Measurements from ENCODE around the gene GOLGA1. TPM values are rescaled to one million over a fixed set of nuclear protein-coding genes. Genes with fewer than 3 reads are reported as not detected.

Gene GOLGA1
- total and polyA plus RNA-seq, 9 of the 15 experiments (the other 6 are each of a cell fraction or from before 2014, with no cell fraction given): 2.9 to 15.9 (median 8.5) TPM

- TF ChIP-seq BCOR (IDR thresholded peaks at IDR 0.05) (no peak), ARHGAP35 (IDR thresholded peaks at IDR 0.05; ENCODE audit: partially characterized antibody) (no peak), SIN3B (IDR thresholded peaks at IDR 0.05; ENCODE audit: low read depth) (no peak), ATF7 (IDR thresholded peaks at IDR 0.05) (peak; percentile 57), KDM1A (IDR thresholded peaks at IDR 0.05) (peak; percentile 52 to 69; a peak in 3 of 4 replicates), PRMT5 (CRISPR knock-in tag; IDR thresholded peaks at IDR 0.05) (no peak), JUNB (CRISPR knock-in tag; conservative IDR thresholded peaks at IDR 0.05) (no peak), MAZ (CRISPR knock-in tag; conservative IDR thresholded peaks at IDR 0.05 in 1 of 2, IDR thresholded peaks at IDR 0.05 in 1 of 2) (peak in 1 of 2 experiments; percentile 51; a peak in 2 of 4 replicates), ZBTB34 (CRISPR knock-in tag; IDR thresholded peaks at IDR 0.05) (no peak), NFE2 (IDR thresholded peaks at IDR 0.05; ENCODE audit: low read depth) (0 out of 2 replicates have a peak, but pooled peaks have one; percentile 2), ELF4 (CRISPR knock-in tag; IDR thresholded peaks at IDR 0.05) (no peak), IFI16 (CRISPR knock-in tag; IDR thresholded peaks at IDR 0.05) (no peak), ZKSCAN1 (IDR thresholded peaks at IDR 0.05; ENCODE audit: low read depth, low read length) (no peak), DDX20 (tag; IDR thresholded peaks at IDR 0.05; ENCODE audit: low read depth) (no peak), POLR3G (IDR thresholded peaks at IDR 0.05; ENCODE audit: extremely low read depth, insufficient read length, insufficient replicate concordance) (no peak), NFXL1 (CRISPR knock-in tag; IDR thresholded peaks at IDR 0.05) (no peak), FOXJ3 (CRISPR knock-in tag; IDR thresholded peaks at IDR 0.05) (no peak), ZNF197 (CRISPR knock-in tag; IDR thresholded peaks at IDR 0.05; ENCODE audit: low read depth) (no peak), NR2C2 (CRISPR knock-in tag; IDR thresholded peaks at IDR 0.05) (no peak), NR2C2 (tag; IDR thresholded peaks at IDR 0.05) (no peak; the same call in 1 of the 2 replicates), ZNF384 (IDR thresholded peaks at IDR 0.05; ENCODE audit: low read depth, low read length) (no peak; the same call in 1 of the 2 replicates), RAD51 (IDR thresholded peaks at IDR 0.05; ENCODE audit: borderline replicate concordance, low read depth) (peak; percentile 16; the same call in 1 of the 2 replicates)
- TF ChIP-seq, protein P1, sequence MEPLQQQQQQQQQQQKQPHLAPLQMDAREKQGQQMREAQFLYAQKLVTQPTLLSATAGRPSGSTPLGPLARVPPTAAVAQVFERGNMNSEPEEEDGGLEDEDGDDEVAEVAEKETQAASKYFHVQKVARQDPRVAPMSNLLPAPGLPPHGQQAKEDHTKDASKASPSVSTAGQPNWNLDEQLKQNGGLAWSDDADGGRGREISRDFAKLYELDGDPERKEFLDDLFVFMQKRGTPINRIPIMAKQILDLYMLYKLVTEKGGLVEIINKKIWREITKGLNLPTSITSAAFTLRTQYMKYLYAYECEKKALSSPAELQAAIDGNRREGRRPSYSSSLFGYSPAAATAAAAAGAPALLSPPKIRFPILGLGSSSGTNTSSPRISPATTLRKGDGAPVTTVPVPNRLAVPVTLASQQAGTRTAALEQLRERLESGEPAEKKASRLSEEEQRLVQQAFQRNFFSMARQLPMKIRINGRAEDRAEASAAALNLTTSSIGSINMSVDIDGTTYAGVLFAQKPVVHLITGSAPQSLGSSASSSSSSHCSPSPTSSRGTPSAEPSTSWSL (CRISPR knock-in tag; IDR thresholded peaks at IDR 0.05; ENCODE audit: borderline replicate concordance): no peak
- TF ChIP-seq, protein P2, sequence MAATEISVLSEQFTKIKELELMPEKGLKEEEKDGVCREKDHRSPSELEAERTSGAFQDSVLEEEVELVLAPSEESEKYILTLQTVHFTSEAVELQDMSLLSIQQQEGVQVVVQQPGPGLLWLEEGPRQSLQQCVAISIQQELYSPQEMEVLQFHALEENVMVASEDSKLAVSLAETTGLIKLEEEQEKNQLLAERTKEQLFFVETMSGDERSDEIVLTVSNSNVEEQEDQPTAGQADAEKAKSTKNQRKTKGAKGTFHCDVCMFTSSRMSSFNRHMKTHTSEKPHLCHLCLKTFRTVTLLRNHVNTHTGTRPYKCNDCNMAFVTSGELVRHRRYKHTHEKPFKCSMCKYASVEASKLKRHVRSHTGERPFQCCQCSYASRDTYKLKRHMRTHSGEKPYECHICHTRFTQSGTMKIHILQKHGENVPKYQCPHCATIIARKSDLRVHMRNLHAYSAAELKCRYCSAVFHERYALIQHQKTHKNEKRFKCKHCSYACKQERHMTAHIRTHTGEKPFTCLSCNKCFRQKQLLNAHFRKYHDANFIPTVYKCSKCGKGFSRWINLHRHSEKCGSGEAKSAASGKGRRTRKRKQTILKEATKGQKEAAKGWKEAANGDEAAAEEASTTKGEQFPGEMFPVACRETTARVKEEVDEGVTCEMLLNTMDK (IDR thresholded peaks at IDR 0.05; ENCODE audit: borderline replicate concordance, insufficient read depth, low read depth, low read length, poor library complexity, severe bottlenecking): no peak
- TF ChIP-seq, protein P3, sequence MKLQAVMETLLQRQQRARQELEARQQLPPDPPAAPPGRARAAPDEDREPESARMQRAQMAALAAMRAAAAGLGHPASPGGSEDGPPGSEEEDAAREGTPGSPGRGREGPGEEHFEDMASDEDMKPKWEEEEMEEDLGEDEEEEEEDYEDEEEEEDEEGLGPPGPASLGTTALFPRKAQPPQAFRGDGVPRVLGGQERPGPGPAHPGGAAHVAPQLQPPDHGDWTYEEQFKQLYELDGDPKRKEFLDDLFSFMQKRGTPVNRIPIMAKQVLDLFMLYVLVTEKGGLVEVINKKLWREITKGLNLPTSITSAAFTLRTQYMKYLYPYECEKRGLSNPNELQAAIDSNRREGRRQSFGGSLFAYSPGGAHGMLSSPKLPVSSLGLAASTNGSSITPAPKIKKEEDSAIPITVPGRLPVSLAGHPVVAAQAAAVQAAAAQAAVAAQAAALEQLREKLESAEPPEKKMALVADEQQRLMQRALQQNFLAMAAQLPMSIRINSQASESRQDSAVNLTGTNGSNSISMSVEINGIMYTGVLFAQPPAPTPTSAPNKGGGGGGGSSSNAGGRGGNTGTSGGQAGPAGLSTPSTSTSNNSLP (IDR thresholded peaks at IDR 0.05; ENCODE audit: borderline replicate concordance, low read depth, low read length): no peak
Observed at GRCh38 chr9:124964604-124965003, 23.7 kb upstream of the GOLGA1 start (continued).
